SK-N-SH (cell line): ENCODE data around the gene CDKAL1.

ENCODE experiments used
- CHD2 ChIP-seq: fragments of 150-350 bp; IDR thresholded peaks from 2 replicates; pipeline ENCODE4 v1.6.1; 2018; ENCODE audit warnings: low read length; ENCODE audit not compliant: partially characterized antibody
- CTCF ChIP-seq: fragments of 200-600 bp; sonication (generic); IDR thresholded peaks from 2 replicates; pipeline ENCODE4 v1.6.1; 2017; ENCODE audit warnings: antibody characterized with exemption, mild to moderate bottlenecking, moderate library complexity
- EP300 ChIP-seq, 2 experiments: IDR thresholded peaks; 2 replicates each; pipeline versions ENCODE4 v1.4.0 to v1.6.1; 2012; ENCODE audit warnings: borderline replicate concordance in 1 of 2, low read depth in 1 of 2, low read length in 1 of 2
- EZH2phosphoT487 ChIP-seq: fragments of 200-600 bp; sonication (generic); IDR thresholded peaks from 2 replicates; pipeline ENCODE4 v1.6.1; 2017; ENCODE audit warnings: low read depth, mixed run types, mild to moderate bottlenecking, antibody characterized with exemption, moderate library complexity, borderline replicate concordance
- JUND ChIP-seq: IDR thresholded peaks from 2 replicates; pipeline ENCODE4 v1.4.0; 2012
- NRF1 ChIP-seq: IDR thresholded peaks from 2 replicates; pipeline ENCODE4 v1.6.1; 2012; ENCODE audit warnings: low read depth, mild to moderate bottlenecking, low read length
- POLR2AphosphoS5 ChIP-seq: IDR thresholded peaks from 2 replicates; pipeline ENCODE4 v1.6.1; 2012; ENCODE audit warnings: low read depth, low read length
- RAD21 ChIP-seq: IDR thresholded peaks from 2 replicates; pipeline ENCODE4 v1.6.1; 2012; ENCODE audit warnings: mild to moderate bottlenecking, low read length
- RXRA ChIP-seq: IDR thresholded peaks from 2 replicates; pipeline ENCODE4 v1.4.0; 2012; ENCODE audit warnings: low read depth, mild to moderate bottlenecking, borderline replicate concordance
- TCF12 ChIP-seq: IDR thresholded peaks from 2 replicates; pipeline ENCODE4 v1.4.0; 2012
- TEAD4 ChIP-seq: IDR thresholded peaks from 2 replicates; pipeline ENCODE4 v1.4.0; 2012; ENCODE audit warnings: mild to moderate bottlenecking, borderline replicate concordance; ENCODE audit not compliant: insufficient read depth
- YY1 ChIP-seq: IDR thresholded peaks from 2 replicates; pipeline ENCODE4 v1.4.0; 2012; ENCODE audit warnings: low read depth, mild to moderate bottlenecking
- TF ChIP-seq, protein P1 (sequence below): IDR thresholded peaks from 2 replicates; pipeline ENCODE4; 2012
- TF ChIP-seq, protein P2 (sequence below): fragments of 150-350 bp; IDR thresholded peaks from 2 replicates; pipeline ENCODE4 v1.6.1; 2017; ENCODE audit warnings: antibody characterized with exemption, low read length, low read depth, borderline replicate concordance

GRCh38 chr6:20929283-20929682, 395.0 kb downstream of the CDKAL1 start:
- no peak for TF ChIP-seq CHD2
- TF ChIP-seq, protein P1, sequence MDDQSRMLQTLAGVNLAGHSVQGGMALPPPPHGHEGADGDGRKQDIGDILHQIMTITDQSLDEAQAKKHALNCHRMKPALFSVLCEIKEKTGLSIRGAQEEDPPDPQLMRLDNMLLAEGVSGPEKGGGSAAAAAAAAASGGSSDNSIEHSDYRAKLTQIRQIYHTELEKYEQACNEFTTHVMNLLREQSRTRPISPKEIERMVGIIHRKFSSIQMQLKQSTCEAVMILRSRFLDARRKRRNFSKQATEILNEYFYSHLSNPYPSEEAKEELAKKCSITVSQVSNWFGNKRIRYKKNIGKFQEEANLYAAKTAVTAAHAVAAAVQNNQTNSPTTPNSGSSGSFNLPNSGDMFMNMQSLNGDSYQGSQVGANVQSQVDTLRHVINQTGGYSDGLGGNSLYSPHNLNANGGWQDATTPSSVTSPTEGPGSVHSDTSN: no peak
- no peak for TF ChIP-seq CTCF
- TF ChIP-seq TEAD4: no peak
- TF ChIP-seq TCF12: no peak
- no peak for TF ChIP-seq EZH2phosphoT487
- TF ChIP-seq, protein P2, sequence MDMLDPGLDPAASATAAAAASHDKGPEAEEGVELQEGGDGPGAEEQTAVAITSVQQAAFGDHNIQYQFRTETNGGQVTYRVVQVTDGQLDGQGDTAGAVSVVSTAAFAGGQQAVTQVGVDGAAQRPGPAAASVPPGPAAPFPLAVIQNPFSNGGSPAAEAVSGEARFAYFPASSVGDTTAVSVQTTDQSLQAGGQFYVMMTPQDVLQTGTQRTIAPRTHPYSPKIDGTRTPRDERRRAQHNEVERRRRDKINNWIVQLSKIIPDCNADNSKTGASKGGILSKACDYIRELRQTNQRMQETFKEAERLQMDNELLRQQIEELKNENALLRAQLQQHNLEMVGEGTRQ: no peak
- no peak for TF ChIP-seq RXRA
- no peak for TF ChIP-seq YY1
- TF ChIP-seq POLR2AphosphoS5: no peak
- TF ChIP-seq JUND: no peak
- no peak for TF ChIP-seq EP300 (IDR thresholded peaks at IDR 0.05; ENCODE audit: borderline replicate concordance in 1 of 2, low read depth in 1 of 2, low read length in 1 of 2)
- TF ChIP-seq RAD21: no peak
- no peak for TF ChIP-seq NRF1
